Measurements from ENCODE around the gene F5.

- TF ChIP-seq CTCF (IDR thresholded peaks at IDR 0.05) (no peak), POLR2A (IDR thresholded peaks at IDR 0.05) (no peak)
These were observed 60.9 kb downstream of the F5 start for GRCh38 chr1:169525391-169525790.
